GM12801 (cell line): ENCODE results near the gene NUBPL.

Source experiments
- TF ChIP-seq, protein P1 (sequence below): IDR thresholded peaks from one replicate; pipeline ENCODE4 v1.5.1; 2011; ENCODE audit warnings: control low read depth; ENCODE audit not compliant: insufficient read length; ENCODE audit errors: extremely low read depth

Gene NUBPL

DNA sequence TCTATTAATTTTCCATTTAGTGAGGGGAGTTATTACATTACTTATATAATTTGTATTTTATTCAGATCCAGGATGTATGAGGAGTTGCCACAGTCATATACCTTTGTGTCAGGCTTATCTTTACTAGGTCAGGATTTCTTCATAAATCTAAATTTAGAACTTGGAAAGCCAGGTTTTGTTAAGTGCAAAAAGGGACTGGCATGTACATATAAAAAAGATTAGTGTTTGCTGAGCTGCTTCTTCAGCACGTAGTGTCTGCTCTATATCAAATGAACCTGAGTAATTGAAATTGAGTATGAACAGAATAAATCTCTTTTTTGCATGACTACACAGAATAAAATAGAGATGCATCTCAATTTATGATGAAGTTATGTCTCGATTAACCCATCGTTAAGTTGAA is 157.4 kb downstream of the NUBPL start:
- TF ChIP-seq, protein P1, sequence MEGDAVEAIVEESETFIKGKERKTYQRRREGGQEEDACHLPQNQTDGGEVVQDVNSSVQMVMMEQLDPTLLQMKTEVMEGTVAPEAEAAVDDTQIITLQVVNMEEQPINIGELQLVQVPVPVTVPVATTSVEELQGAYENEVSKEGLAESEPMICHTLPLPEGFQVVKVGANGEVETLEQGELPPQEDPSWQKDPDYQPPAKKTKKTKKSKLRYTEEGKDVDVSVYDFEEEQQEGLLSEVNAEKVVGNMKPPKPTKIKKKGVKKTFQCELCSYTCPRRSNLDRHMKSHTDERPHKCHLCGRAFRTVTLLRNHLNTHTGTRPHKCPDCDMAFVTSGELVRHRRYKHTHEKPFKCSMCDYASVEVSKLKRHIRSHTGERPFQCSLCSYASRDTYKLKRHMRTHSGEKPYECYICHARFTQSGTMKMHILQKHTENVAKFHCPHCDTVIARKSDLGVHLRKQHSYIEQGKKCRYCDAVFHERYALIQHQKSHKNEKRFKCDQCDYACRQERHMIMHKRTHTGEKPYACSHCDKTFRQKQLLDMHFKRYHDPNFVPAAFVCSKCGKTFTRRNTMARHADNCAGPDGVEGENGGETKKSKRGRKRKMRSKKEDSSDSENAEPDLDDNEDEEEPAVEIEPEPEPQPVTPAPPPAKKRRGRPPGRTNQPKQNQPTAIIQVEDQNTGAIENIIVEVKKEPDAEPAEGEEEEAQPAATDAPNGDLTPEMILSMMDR, result no peak

DNA sequence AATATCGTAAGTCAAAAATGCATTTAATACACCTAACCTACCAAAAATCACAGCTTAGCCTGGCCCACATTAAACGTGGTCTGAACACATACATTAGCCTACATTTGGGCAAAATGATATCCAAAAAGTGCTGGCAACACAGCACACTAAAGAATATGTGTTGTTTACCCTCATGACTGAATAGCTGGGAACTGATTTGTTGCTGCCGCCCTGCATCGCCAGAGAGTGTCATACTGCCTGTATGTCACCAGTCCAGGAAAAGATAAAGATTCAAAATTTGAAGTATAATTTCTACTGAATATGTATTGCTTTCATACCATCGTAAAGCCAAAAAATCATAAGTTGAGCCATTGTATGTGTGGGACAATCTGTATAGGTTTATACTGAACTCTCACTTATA is 157.8 kb downstream of the NUBPL start:
- TF ChIP-seq, protein P1, result no peak

DNA sequence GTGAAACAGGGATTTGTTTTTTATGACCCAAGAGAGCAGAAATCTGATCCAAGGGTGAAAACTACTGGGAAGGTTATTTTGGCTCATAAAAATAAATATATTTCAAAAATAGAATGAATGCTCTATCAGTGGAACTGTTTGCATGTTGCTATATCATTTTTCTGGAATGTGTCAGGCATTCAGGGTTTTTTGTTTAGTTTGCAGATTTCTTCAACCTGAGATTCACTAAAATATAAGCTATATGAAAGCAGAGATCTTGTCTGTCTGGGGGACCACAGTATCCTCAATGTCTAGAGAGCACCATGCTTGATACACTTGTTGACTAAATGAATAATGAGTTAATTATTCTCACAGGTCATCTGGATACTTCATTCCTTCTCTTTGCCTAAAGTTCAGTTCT is 165.1 kb downstream of the NUBPL start:
- TF ChIP-seq, protein P1, result no peak

DNA sequence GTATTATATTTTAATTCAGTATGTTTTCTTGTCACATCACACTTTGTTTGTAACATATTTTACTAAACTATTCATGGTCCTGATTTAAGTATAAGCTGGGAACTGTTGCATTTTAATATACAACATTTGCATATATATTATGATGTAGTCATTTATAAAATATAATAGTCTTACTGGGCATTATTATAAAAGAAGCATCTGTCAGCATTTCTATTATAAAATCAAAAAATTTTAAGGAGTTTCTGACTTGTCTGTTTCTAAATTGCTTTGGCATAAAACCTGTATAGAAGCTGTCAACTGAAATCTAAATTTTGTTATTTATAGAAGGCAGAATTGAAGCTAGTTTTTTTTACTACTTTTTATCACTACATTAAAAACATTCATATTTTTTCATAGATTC is 166.6 kb downstream of the NUBPL start:
- TF ChIP-seq, protein P1, result no peak

DNA sequence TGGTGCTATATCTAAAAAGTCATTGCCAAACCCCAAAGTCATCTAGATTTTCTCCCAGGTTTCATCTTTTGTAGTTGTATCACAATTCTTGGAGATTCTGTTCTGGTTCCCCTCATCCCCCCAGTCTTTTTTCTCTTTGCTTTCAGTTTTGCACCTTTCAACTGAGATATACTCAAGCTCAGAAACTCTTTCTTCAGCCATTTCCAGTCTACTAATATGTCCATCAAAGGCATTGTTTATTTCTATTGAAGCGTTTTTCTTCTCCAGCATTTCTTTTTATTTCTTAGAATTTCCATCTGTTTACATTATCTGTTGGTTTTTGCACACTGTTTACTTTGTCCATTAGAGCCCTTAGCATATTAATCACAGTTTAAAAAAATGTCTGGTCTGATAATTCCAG is 179.5 kb downstream of the NUBPL start:
- TF ChIP-seq, protein P1, result no peak

DNA sequence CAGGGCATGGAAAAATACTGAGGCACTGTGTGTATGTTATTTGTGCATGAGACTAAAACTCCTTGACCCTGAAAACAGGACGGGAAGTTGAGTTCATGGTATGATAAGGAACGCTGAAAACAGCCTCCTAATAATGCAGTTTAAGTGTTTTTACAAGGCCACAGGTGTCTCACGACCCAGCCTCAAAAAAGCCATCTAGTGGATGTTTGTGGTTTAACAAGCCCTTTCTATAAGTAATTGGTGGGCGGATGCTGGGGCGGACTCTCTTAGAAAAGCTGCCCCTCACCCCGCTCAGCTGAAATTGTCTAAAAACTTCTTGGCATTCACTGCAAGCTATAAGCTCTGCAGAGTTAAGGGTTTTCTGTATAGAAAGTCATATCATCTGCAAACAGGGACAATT is 184.5 kb downstream of the NUBPL start:
- TF ChIP-seq, protein P1, result no peak

DNA sequence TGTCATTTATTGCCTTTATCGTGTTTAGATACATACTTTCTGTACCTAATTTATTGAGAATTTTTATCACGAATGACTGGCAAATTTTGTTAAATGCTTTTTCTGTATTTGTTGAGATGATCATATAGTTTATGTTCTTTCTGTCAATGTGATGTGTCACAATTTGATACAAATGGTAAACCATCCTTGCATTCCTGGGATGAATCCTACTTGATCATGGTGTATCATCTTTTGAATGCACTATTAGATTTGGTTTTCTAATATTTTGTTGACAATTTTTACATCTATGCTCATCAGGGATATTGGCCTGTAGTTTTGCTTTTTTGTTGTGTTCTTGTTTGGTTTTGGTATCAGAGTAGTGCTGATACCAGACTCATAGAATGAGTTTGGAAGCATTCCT is 185.1 kb downstream of the NUBPL start:
- TF ChIP-seq, protein P1, result no peak

DNA sequence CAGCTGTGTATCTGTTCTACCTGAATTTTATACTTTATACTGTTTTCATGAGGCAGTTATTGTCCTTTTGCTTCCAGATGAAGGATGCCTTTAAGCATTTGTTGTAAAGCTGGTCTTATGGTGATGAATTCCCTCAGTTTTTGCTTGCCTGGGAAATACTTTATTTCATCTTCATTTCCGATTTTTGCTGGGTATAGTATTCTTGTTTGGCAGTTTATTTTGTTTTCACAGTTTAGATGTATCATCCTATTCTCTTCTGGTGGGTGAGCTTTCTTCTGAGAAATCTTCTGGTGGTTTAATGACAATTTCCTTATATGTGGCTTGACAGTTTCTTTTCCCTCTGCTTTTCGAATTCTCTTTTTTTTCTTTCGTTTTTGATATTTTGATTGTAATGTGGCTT is 188.1 kb downstream of the NUBPL start:
- TF ChIP-seq, protein P1, result no peak
